Fibroblast of skin of right quadriceps (primary cell): ENCODE measurements around the gene CTAG2.
"Not testable (repeated sequence)": the region's sequence is repeated elsewhere in the genome, so short reads cannot be mapped to it uniquely, and the experiment has no call there.

Experiments used
- DNase-seq: peaks from one replicate; pipeline ENCODE4 v3.0.0-alpha.2; 2013

Gene CTAG2

GRCh38 chrX:154645745-154646378, 7.5 kb downstream of the CTAG2 start:
- not testable (repeated sequence) for DNase-seq

GRCh38 chrX:154643708-154644107, 9.7 kb downstream of the CTAG2 start:
- not testable (repeated sequence) for DNase-seq

- DNase-seq, result not testable (repeated sequence)
These were observed 11.6 kb downstream of the CTAG2 start for GRCh38 chrX:154641740-154642139.

- not testable (repeated sequence) for DNase-seq
These were observed 19.7 kb downstream of the CTAG2 start for GRCh38 chrX:154633661-154634060.

- DNase-seq, result not testable (repeated sequence)
These were observed 22.4 kb downstream of the CTAG2 start for GRCh38 chrX:154630949-154631348.

GRCh38 chrX:154628960-154629359, 24.4 kb downstream of the CTAG2 start:
- not testable (repeated sequence) for DNase-seq

GRCh38 chrX:154620767-154621414, 32.5 kb downstream of the CTAG2 start:
- not testable (repeated sequence) for DNase-seq

GRCh38 chrX:154619182-154619581, 34.2 kb downstream of the CTAG2 start, which contains the start of gene CTAG1B:
Gene CTAG1B (minus strand): TSS chrX:154619282. CDS start chrX:154619218, 64 bp downstream.
- DNase-seq, result not testable (repeated sequence)

- not testable (repeated sequence) for DNase-seq
These were observed 39.8 kb downstream of the CTAG2 start for GRCh38 chrX:154613586-154613985.

GRCh38 chrX:154611146-154611545, 42.2 kb downstream of the CTAG2 start:
- not testable (repeated sequence) for DNase-seq

GRCh38 chrX:154608823-154609222, 44.6 kb downstream of the CTAG2 start:
- not testable (repeated sequence) for DNase-seq

GRCh38 chrX:154607976-154608375, 45.4 kb downstream of the CTAG2 start:
- not testable (repeated sequence) for DNase-seq

- no peak for DNase-seq
These were observed 46.0 kb downstream of the CTAG2 start for GRCh38 chrX:154607370-154607769.

GRCh38 chrX:154605566-154605965, 47.8 kb downstream of the CTAG2 start:
- no peak for DNase-seq

GRCh38 chrX:154603438-154604430, 49.6 kb downstream of the CTAG2 start:
- peak; percentile 57 for DNase-seq

GRCh38 chrX:154602766-154603437, 50.5 kb downstream of the CTAG2 start:
- no peak for DNase-seq

GRCh38 chrX:154602226-154602625, 51.2 kb downstream of the CTAG2 start:
- DNase-seq, result no peak
